DND-41 (cell line): ENCODE results near the gene GPHN.
A peak's percentile ranks its signal among the peaks of the same experiment; 100 is the strongest.

Experiments used
- ATAC-seq: fragments of 200-7000 bp; cut with Tn5 transposase; 3 replicates; pipeline ENCODE4 v1.9.1; 2021; ENCODE audit warnings: low read depth; ENCODE audit not compliant: insufficient read depth
- DNase-seq: peaks from one replicate; pipeline ENCODE4 v3.0.0-alpha.2; 2020
- H2AFZ ChIP-seq: 2 replicates; pipeline ENCODE4 v1.6.0; 2012; ENCODE audit warnings: low read depth, low read length
- H3K27ac ChIP-seq: 2 replicates; pipeline ENCODE4 v1.5.1; 2012; ENCODE audit warnings: low read length, inconsistent platforms
- H3K27me3 ChIP-seq: fragments of 200-600 bp; sonication (generic); 2 replicates; pipeline ENCODE4 v1.6.0; 2012; ENCODE audit warnings: low read length, mild to moderate bottlenecking, inconsistent platforms; ENCODE audit not compliant: insufficient read depth, poor library complexity
- H3K36me3 ChIP-seq: 2 replicates; pipeline ENCODE4 v1.5.1; 2012; ENCODE audit warnings: low read length, inconsistent platforms; ENCODE audit not compliant: insufficient read depth
- H3K4me1 ChIP-seq: 2 replicates; pipeline ENCODE4 v1.5.1; 2012; ENCODE audit warnings: mild to moderate bottlenecking, low read length; ENCODE audit not compliant: insufficient read depth
- H3K4me2 ChIP-seq: 2 replicates; pipeline ENCODE4 v1.6.0; 2012; ENCODE audit warnings: mild to moderate bottlenecking, moderate library complexity, low read length, inconsistent platforms; ENCODE audit not compliant: insufficient read depth
- H3K4me3 ChIP-seq, 2 experiments: fragments of 200-600 bp in 1 of 2; shearing (Covaris generic) in 1 of 2; 2 replicates each; pipeline ENCODE4 v1.5.1; 2012 to 2016; ENCODE audit warnings: inconsistent platforms in 2 of 2, low read length in 2 of 2, mild to moderate bottlenecking in 2 of 2, low read depth in 1 of 2, moderate library complexity in 1 of 2
- H3K79me2 ChIP-seq: 2 replicates; pipeline ENCODE4 v1.6.0; 2012; ENCODE audit warnings: low read length, inconsistent platforms; ENCODE audit not compliant: insufficient read depth
- H3K9ac ChIP-seq: 2 replicates; pipeline ENCODE4 v1.6.0; 2012; ENCODE audit warnings: low read depth, mild to moderate bottlenecking, inconsistent platforms, low read length, moderate library complexity
- H3K9me3 ChIP-seq: 2 replicates; pipeline ENCODE4 v1.5.1; 2012; ENCODE audit warnings: low read length, moderate library complexity, mild to moderate bottlenecking, inconsistent platforms; ENCODE audit not compliant: insufficient read depth, severe bottlenecking
- H4K20me1 ChIP-seq: 2 replicates; pipeline ENCODE4 v1.6.0; 2012; ENCODE audit warnings: low read length; ENCODE audit not compliant: insufficient read depth
- EZH2 ChIP-seq: IDR thresholded peaks from 3 replicates; pipeline ENCODE4 v1.6.1; 2012; ENCODE audit warnings: borderline replicate concordance, low read depth, mild to moderate bottlenecking, moderate library complexity, low read length, inconsistent platforms; ENCODE audit not compliant: severe bottlenecking
- TF ChIP-seq, protein P1 (sequence below): IDR thresholded peaks from 2 replicates; pipeline ENCODE4 v1.5.1; 2012; ENCODE audit warnings: borderline replicate concordance, low read length, moderate library complexity, mild to moderate bottlenecking; ENCODE audit not compliant: poor library complexity, severe bottlenecking; ENCODE audit errors: extremely low read depth

The GPHN gene

DNA sequence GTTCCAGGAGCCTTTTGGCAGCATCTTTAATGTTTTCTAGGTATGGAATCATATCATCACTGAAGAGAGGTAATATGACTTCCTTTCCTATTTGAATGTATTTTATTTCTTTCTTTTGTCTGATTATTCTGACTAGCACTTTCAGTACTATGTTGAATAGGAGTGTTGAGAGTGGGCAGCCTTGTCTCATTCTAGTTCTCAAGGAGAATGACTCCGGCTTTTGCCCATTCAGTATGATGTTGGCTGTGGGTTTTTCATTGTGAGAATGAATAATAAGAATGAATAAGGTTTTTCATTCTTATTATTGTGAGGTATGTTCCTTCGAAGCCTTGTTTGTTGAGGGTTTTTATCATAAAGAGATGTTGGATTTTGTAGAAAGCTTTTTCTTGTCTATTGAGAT, 98.9 kb downstream of the GPHN start:
- no peak for TF ChIP-seq EZH2
- TF ChIP-seq, protein P1, sequence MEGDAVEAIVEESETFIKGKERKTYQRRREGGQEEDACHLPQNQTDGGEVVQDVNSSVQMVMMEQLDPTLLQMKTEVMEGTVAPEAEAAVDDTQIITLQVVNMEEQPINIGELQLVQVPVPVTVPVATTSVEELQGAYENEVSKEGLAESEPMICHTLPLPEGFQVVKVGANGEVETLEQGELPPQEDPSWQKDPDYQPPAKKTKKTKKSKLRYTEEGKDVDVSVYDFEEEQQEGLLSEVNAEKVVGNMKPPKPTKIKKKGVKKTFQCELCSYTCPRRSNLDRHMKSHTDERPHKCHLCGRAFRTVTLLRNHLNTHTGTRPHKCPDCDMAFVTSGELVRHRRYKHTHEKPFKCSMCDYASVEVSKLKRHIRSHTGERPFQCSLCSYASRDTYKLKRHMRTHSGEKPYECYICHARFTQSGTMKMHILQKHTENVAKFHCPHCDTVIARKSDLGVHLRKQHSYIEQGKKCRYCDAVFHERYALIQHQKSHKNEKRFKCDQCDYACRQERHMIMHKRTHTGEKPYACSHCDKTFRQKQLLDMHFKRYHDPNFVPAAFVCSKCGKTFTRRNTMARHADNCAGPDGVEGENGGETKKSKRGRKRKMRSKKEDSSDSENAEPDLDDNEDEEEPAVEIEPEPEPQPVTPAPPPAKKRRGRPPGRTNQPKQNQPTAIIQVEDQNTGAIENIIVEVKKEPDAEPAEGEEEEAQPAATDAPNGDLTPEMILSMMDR: no peak
- H3K4me3 ChIP-seq: no peak overlapping the region
- H3K27ac ChIP-seq: no peak overlapping the region
- H3K9ac ChIP-seq: no peak overlapping the region
- DNase-seq (no peak), ATAC-seq (no peak)
- H3K27me3 ChIP-seq: no peaks in the 10 kb centered on the region
- no peak overlapping the region for H2AFZ ChIP-seq
- H4K20me1 ChIP-seq: no peaks in the 10 kb centered on the region
- peaks cover 31% of the 10 kb centered on the region; the same call in 1 of the 2 replicates for H3K79me2 ChIP-seq
- peaks cover 5% of the 10 kb centered on the region for H3K4me1 ChIP-seq
- peaks cover 6% of the 10 kb centered on the region for H3K9me3 ChIP-seq
- no peaks in the 10 kb centered on the region for H3K36me3 ChIP-seq
- H3K4me2 ChIP-seq: no peak overlapping the region

DNA sequence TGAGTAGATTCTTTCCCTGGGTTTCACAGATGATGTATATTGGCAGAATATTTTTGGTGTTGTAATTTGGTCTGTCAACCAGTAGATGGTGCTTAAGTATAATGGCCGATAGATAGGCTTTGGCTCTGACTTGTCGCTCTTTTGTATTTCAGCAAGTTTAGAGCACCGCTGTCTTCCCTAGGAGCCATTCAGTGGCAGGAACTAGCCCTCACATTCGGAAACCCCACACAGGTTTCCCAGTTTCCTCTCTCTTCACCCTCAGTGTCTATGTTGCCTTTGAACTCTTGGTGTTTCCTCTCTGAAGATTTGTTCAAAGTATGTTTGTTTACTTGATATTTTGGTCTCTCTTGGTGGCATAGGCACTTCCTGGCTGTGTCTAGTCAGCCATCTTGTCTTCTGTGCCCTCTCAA, 102.2 kb downstream of the GPHN start:
- DNase-seq (peak; percentile 19), ATAC-seq (peak; percentile 57)
- H3K9ac ChIP-seq: no peak overlapping the region
- no peak overlapping the region for H2AFZ ChIP-seq
- H3K79me2 ChIP-seq: peaks cover 30% of the 10 kb centered on the region; the same call in 1 of the 2 replicates
- H3K4me2 ChIP-seq: no peak overlapping the region
- peaks cover 6% of the 10 kb centered on the region for H3K9me3 ChIP-seq
- H4K20me1 ChIP-seq: no peaks in the 10 kb centered on the region
- H3K4me1 ChIP-seq: peaks cover 5% of the 10 kb centered on the region
- no peaks in the 10 kb centered on the region for H3K27me3 ChIP-seq
- no peak overlapping the region for H3K4me3 ChIP-seq
- H3K27ac ChIP-seq: no peak overlapping the region
- no peak for TF ChIP-seq EZH2
- TF ChIP-seq, protein P1: peak; percentile 54
- no peaks in the 10 kb centered on the region for H3K36me3 ChIP-seq

DNA sequence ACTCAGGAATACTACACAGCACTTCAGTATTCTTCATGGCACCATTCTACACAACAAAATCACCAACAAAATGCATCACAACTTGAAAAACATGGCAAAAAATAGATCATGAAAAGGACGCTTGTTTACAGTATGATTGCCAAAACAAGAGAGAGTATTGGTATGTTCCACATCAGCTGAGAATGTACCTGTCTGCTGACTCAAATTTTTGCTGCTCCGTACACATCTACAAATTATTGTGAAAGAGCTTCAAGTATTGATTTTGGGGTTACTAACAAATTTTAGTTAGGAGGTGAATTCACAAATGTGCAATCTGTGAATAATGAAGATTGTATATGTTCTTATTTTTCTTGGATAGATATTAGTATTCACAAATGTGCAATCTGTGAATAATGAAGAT, 105.4 kb downstream of the GPHN start:
- Histone ChIP-seq H3K4me3 (no peak overlapping the region), H2AFZ (no peak overlapping the region), H3K27ac (no peak overlapping the region), H3K4me1 (peaks cover 5% of the 10 kb centered on the region), H3K4me2 (no peak overlapping the region), H3K27me3 (no peaks in the 10 kb centered on the region), H4K20me1 (no peaks in the 10 kb centered on the region), H3K79me2 (peaks cover 36% of the 10 kb centered on the region; the same call in 1 of the 2 replicates), H3K9me3 (peaks cover 24% of the 10 kb centered on the region), H3K36me3 (no peaks in the 10 kb centered on the region), H3K9ac (no peak overlapping the region)
- no peak for DNase-seq
- ATAC-seq: no peak
- no peak for TF ChIP-seq EZH2
- TF ChIP-seq, protein P1: no peak

DNA sequence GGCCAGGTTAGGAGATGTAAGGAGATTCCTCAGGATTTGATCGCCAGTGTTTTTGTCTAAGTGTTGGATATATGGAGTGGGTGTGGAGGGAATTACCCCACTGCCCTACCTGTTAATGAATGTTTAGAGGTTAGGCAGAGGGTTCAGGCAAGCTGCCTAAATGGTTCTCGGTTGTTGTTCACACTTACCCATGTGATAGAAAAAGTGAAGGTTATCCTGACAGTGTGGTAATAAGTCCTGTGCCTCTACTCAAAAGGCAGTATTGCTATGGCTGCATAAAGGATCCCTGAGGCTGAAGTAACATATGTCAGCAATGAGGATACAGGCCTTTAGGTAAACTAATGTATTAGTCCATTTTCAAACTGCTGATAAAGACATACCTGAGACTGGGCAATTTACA, 112.0 kb downstream of the GPHN start:
- ATAC-seq (no peak), DNase-seq (no peak)
- Histone ChIP-seq H4K20me1 (peaks cover 8% of the 10 kb centered on the region; the same call in 1 of the 2 replicates), H3K9me3 (peaks cover 24% of the 10 kb centered on the region), H3K79me2 (peaks cover 27% of the 10 kb centered on the region; the same call in 1 of the 2 replicates), H3K4me3 (no peak overlapping the region), H3K36me3 (no peaks in the 10 kb centered on the region), H2AFZ (no peak overlapping the region), H3K4me1 (no peaks in the 10 kb centered on the region), H3K4me2 (no peak overlapping the region), H3K9ac (no peak overlapping the region), H3K27ac (no peak overlapping the region), H3K27me3 (no peaks in the 10 kb centered on the region)
- TF ChIP-seq, protein P1: no peak
- TF ChIP-seq EZH2: no peak
